Upper lobe of left lung (tissue), 4 donors: ENCODE results near the gene SORCS3.

Experiments used
- CTCF ChIP-seq, 6 experiments: fragments of 450-650 bp in 4 of 6; fragments of 200-600 bp in 2 of 6; sonication (generic) in 2 of 6; IDR thresholded peaks; one replicate each; pipeline ENCODE4 v1.5.1; 2016 to 2019; ENCODE audit warnings: antibody characterized with exemption in 6 of 6
- EP300 ChIP-seq, 4 donors: sonication (generic); formaldehyde crosslinking; IDR thresholded peaks; one replicate each; pipeline ENCODE4 v1.5.1; 2017; ENCODE audit warnings: antibody characterized with exemption in 4 of 4, control low read depth in 2 of 4
- POLR2A ChIP-seq, 4 donors: fragments of 450-650 bp; IDR thresholded peaks; one replicate each; pipeline ENCODE4 v1.5.1; 2016 to 2017; ENCODE audit warnings: antibody characterized with exemption in 4 of 4, mild to moderate bottlenecking in 2 of 4
- POLR2AphosphoS5 ChIP-seq, 2 donors: sonication (generic); formaldehyde crosslinking; IDR thresholded peaks; one replicate each; pipeline ENCODE4 v1.5.1; 2017; ENCODE audit warnings: antibody characterized with exemption in 2 of 2

- no peak for TF ChIP-seq CTCF (IDR thresholded peaks at IDR 0.05)
- TF ChIP-seq EP300 (IDR thresholded peaks at IDR 0.05): no peak
- TF ChIP-seq POLR2A (IDR thresholded peaks at IDR 0.05): no peak
- no peak for TF ChIP-seq POLR2AphosphoS5 (IDR thresholded peaks at IDR 0.05)
These were observed 542.4 kb downstream of the SORCS3 start for GRCh38 chr10:105183536-105183935.
